HepG2 (cell line): ENCODE measurements around the gene ABCB8. TPM values are rescaled to one million over a fixed set of nuclear protein-coding genes. Genes with fewer than 3 reads are reported as not detected.

Source experiments
- FOXM1 ChIP-seq: sonication (generic); formaldehyde crosslinking; IDR thresholded peaks from 2 replicates; pipeline ENCODE4 v1.5.0; 2020; ENCODE audit warnings: missing genetic modification reagents
- FUBP1 ChIP-seq: sonication (generic); formaldehyde crosslinking; IDR thresholded peaks from 2 replicates; pipeline ENCODE4 v1.5.1; 2020; ENCODE audit warnings: missing genetic modification reagents, mild to moderate bottlenecking, borderline replicate concordance
- MATR3 ChIP-seq: sonication (generic); formaldehyde crosslinking; IDR thresholded peaks from 2 replicates; pipeline ENCODE4 v1.4.0; 2020; ENCODE audit warnings: missing genetic modification reagents
- MTERF4 ChIP-seq: sonication (generic); formaldehyde crosslinking; IDR thresholded peaks from 2 replicates; pipeline ENCODE4 v1.8.0; 2023; ENCODE audit warnings: mild to moderate bottlenecking, missing genetic modification reagents
- MZF1 ChIP-seq: sonication (generic); formaldehyde crosslinking; IDR thresholded peaks from 2 replicates; pipeline ENCODE4 v1.8.1; 2023; ENCODE audit warnings: mild to moderate bottlenecking, missing genetic modification reagents, borderline replicate concordance
- NFIC ChIP-seq: IDR thresholded peaks from 2 replicates; pipeline ENCODE4 v1.6.1; 2012; ENCODE audit warnings: mild to moderate bottlenecking, low read length, inconsistent platforms
- PRPF4 ChIP-seq: fragments of 200-400 bp; formaldehyde crosslinking; IDR thresholded peaks from 2 replicates; pipeline ENCODE4 v1.6.1; 2016; ENCODE audit warnings: low read length, low read depth; ENCODE audit not compliant: poor library complexity, severe bottlenecking
- RBM22 ChIP-seq: fragments of 200-400 bp; formaldehyde crosslinking; optimal IDR thresholded peaks from 2 replicates; pipeline ENCODE3; 2017; ENCODE audit warnings: mild to moderate bottlenecking, low read length, moderate library complexity
- SMAD3 ChIP-seq: sonication (generic); formaldehyde crosslinking; IDR thresholded peaks from 2 replicates; pipeline ENCODE4 v1.4.0; 2020; ENCODE audit warnings: missing genetic modification reagents
- TMF1 ChIP-seq: sonication (generic); formaldehyde crosslinking; IDR thresholded peaks from 2 replicates; pipeline ENCODE4 v1.8.1; 2022; ENCODE audit warnings: low read depth, missing genetic modification reagents
- TOPORS ChIP-seq: sonication (generic); formaldehyde crosslinking; IDR thresholded peaks from 2 replicates; pipeline ENCODE4 v1.8.0; 2023; ENCODE audit warnings: mild to moderate bottlenecking, missing genetic modification reagents
- USF2 ChIP-seq, 2 experiments: sonication (generic) in 1 of 2; formaldehyde crosslinking in 1 of 2; IDR thresholded peaks; 2 replicates each; pipeline versions ENCODE4 v1.5.1 to v1.6.1; 2011 to 2020; ENCODE audit warnings: borderline replicate concordance in 1 of 2, low read depth in 1 of 2, low read length in 1 of 2, mild to moderate bottlenecking in 1 of 2, missing genetic modification reagents in 1 of 2, moderate library complexity in 1 of 2
- ZBTB8A ChIP-seq: sonication (generic); formaldehyde crosslinking; IDR thresholded peaks from 2 replicates; pipeline ENCODE4 v1.4.0; 2020; ENCODE audit warnings: mild to moderate bottlenecking, low read depth, missing genetic modification reagents, borderline replicate concordance
- ZFP37 ChIP-seq: sonication (generic); formaldehyde crosslinking; IDR thresholded peaks from 2 replicates; pipeline ENCODE4 v1.4.0; 2020; ENCODE audit warnings: missing genetic modification reagents, borderline replicate concordance
- ZMAT3 ChIP-seq: sonication (generic); formaldehyde crosslinking; conservative IDR thresholded peaks from 2 replicates; pipeline ENCODE4 v1.7.0; 2021; ENCODE audit warnings: missing genetic modification reagents
- ZNF235 ChIP-seq: sonication (generic); formaldehyde crosslinking; IDR thresholded peaks from 2 replicates; pipeline ENCODE4 v1.8.1; 2023; ENCODE audit warnings: mild to moderate bottlenecking, missing genetic modification reagents, borderline replicate concordance
- ZNF362 ChIP-seq: sonication (generic); formaldehyde crosslinking; IDR thresholded peaks from 2 replicates; pipeline ENCODE4 v1.4.0; 2020; ENCODE audit warnings: missing genetic modification reagents, mild to moderate bottlenecking, borderline replicate concordance
- ZNF567 ChIP-seq: sonication (generic); formaldehyde crosslinking; IDR thresholded peaks from 2 replicates; pipeline ENCODE4 v1.8.1; 2023; ENCODE audit warnings: mild to moderate bottlenecking, missing genetic modification reagents, borderline replicate concordance
- ZSCAN20 ChIP-seq: sonication (generic); formaldehyde crosslinking; IDR thresholded peaks from 2 replicates; pipeline ENCODE4 v1.4.0; 2020; ENCODE audit warnings: missing genetic modification reagents, mild to moderate bottlenecking, borderline replicate concordance
- ZXDC ChIP-seq: sonication (generic); formaldehyde crosslinking; IDR thresholded peaks from 2 replicates; pipeline ENCODE4 v1.5.0; 2020; ENCODE audit warnings: mild to moderate bottlenecking, missing genetic modification reagents
- polyA plus RNA-seq, 8 experiments: library from polyadenylated mRNA; depleted of rRNA in 3 of 8; stranded (reverse) in 7 of 8; unstranded in 1 of 8; fragments of >200 nt; fragmentation: Illumina TruSeq in 4 of 8; extraction: Trizol in 4 of 8; gene quantifications; 2 replicates each; pipeline versions ENCODE4 v1.2.1 to v1.2.3, GENCODE V29; 2011 to 2016; ENCODE audit warnings: low read depth in 4 of 8, missing spikeins in 1 of 8, mixed read lengths in 1 of 8; ENCODE audit not compliant: insufficient read depth in 1 of 8
- total RNA-seq, 5 experiments: library from RNA; depleted of rRNA; stranded (reverse); fragments of >200 nt; fragmentation: Illumina TruSeq; extraction: Trizol; gene quantifications; 2 replicates each; pipeline ENCODE4 v1.2.3, GENCODE V29; 2016; ENCODE audit warnings: low read depth in 1 of 5

The ABCB8 gene
- total and polyA plus RNA-seq, 2 of the 13 experiments (the other 11 are each of a cell fraction or from before 2014, with no cell fraction given): 6.6 to 16.7 TPM

GRCh38 chr7:151012031-151012692 is 16.1 kb upstream of the ABCB8 start (continued):
- no peak for TF ChIP-seq FUBP1 (CRISPR knock-in tag)
- TF ChIP-seq TOPORS (CRISPR knock-in tag): no peak
- no peak for TF ChIP-seq TMF1 (CRISPR knock-in tag)
- TF ChIP-seq PRPF4: no peak
- no peak for TF ChIP-seq USF2 (IDR thresholded peaks at IDR 0.05; ENCODE audit: low read depth, low read length)
- TF ChIP-seq USF2 (CRISPR knock-in tag; IDR thresholded peaks at IDR 0.05; ENCODE audit: borderline replicate concordance): no peak
- TF ChIP-seq ZSCAN20 (CRISPR knock-in tag): no peak
- TF ChIP-seq ZFP37: 0 out of 2 replicates have a peak, but pooled peaks have one; percentile 51
- TF ChIP-seq ZMAT3: no peak
- no peak for TF ChIP-seq FOXM1
- no peak for TF ChIP-seq MZF1 (CRISPR knock-in tag)
- TF ChIP-seq NFIC: no peak
- no peak for TF ChIP-seq MATR3
- no peak for TF ChIP-seq ZBTB8A
- no peak for TF ChIP-seq SMAD3 (CRISPR knock-in tag)
- TF ChIP-seq MTERF4 (CRISPR knock-in tag): no peak
- no peak for TF ChIP-seq ZNF362
- TF ChIP-seq ZNF235 (CRISPR knock-in tag): no peak
- TF ChIP-seq RBM22: no peak
- TF ChIP-seq ZNF567 (CRISPR knock-in tag): no peak
- no peak for TF ChIP-seq ZXDC (CRISPR knock-in tag)
